PC-9 (cell line): Measurements from ENCODE around the gene CBLB.
"Not testable (repeated sequence)": the region's sequence is repeated elsewhere in the genome, so short reads cannot be mapped to it uniquely, and the experiment has no call there.

Experiments
- EZH2 ChIP-seq: fragments of 200-600 bp; sonication (generic); IDR thresholded peaks from 2 replicates; pipeline ENCODE4 v1.8.0; 2017; ENCODE audit warnings: antibody characterized with exemption, low read depth
- TF ChIP-seq, protein P1 (sequence below): fragments of 200-600 bp; sonication (generic); conservative IDR thresholded peaks from 2 replicates; pipeline ENCODE4 v1.6.1; 2017; ENCODE audit warnings: mixed run types, antibody characterized with exemption, mild to moderate bottlenecking, moderate library complexity

DNA sequence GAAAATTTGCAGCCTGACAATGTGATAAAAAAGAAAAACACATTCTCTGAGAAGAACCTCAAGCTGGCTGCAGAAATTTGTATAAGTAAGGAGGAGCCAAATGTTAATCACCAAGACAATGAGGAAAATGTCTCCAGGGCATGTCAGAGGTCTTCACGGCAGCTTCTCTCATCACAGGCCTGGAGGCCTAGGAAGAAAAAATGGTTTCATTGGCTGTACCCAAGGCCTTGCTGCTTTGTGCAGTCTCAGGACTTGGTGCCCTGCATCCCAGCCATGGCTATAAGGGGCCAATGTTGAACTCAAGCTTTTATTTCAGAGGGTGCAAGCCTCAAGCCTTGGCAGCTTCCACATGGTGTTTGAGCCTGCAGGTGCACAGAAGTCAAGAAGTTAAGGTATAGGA lies 106.6 kb downstream of the CBLB start:
- TF ChIP-seq, protein P1, sequence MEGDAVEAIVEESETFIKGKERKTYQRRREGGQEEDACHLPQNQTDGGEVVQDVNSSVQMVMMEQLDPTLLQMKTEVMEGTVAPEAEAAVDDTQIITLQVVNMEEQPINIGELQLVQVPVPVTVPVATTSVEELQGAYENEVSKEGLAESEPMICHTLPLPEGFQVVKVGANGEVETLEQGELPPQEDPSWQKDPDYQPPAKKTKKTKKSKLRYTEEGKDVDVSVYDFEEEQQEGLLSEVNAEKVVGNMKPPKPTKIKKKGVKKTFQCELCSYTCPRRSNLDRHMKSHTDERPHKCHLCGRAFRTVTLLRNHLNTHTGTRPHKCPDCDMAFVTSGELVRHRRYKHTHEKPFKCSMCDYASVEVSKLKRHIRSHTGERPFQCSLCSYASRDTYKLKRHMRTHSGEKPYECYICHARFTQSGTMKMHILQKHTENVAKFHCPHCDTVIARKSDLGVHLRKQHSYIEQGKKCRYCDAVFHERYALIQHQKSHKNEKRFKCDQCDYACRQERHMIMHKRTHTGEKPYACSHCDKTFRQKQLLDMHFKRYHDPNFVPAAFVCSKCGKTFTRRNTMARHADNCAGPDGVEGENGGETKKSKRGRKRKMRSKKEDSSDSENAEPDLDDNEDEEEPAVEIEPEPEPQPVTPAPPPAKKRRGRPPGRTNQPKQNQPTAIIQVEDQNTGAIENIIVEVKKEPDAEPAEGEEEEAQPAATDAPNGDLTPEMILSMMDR, result not testable (repeated sequence)
- TF ChIP-seq EZH2, result not testable (repeated sequence)
